ENCODE results near the gene CCR3. TPM values are rescaled to one million over a fixed set of nuclear protein-coding genes. Genes with fewer than 3 reads are reported as not detected.
A peak's percentile ranks its signal among the peaks of the same experiment; 100 is the strongest.
"Not testable (repeated sequence)": the region's sequence is repeated elsewhere in the genome, so short reads cannot be mapped to it uniquely, and the experiment has no call there.

The CCR3 gene
- 0.27 TPM for total RNA-seq

DNA sequence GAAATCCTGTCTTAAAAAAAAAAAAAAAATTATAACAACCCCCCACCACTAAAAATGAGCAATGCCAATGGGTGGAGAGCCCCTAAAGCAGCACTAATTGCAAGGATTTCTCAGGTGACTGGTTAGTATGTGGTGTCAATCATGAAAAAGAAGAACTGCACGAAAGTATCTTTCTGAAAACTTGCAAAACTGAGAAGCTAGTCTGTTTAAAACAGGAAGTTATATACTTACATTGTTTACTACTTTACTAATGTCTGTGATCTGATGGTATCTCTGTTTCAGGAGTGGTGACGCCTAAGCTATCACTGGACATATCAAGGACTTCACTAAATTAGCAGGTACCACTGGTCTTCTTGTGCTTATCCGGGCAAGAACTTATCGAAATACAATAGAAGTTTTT lies at the start of gene CCR3:
Gene CCR3 (plus strand): TSS at position 341 of the 400 bp plus-strand sequence. CDS start 22,699 bp downstream, outside the sequence.
- peak in 1 of 3 donors; percentile 41 for DNase-seq (ENCODE audit: low read depth in 2 of 3, low spot score in 2 of 3)

GRCh38 chr3:46192939-46193338 lies 49.3 kb upstream of the CCR3 start:
- DNase-seq (ENCODE audit: low read depth in 2 of 3, low spot score in 2 of 3): no peak

GRCh38 chr3:46193436-46193835 lies 48.8 kb upstream of the CCR3 start:
- DNase-seq (ENCODE audit: low read depth in 2 of 3, low spot score in 2 of 3): no peak

- no peak for DNase-seq (ENCODE audit: low read depth in 2 of 3, low spot score in 2 of 3)
These were observed 47.2 kb upstream of the CCR3 start for GRCh38 chr3:46194868-46195553.

DNA sequence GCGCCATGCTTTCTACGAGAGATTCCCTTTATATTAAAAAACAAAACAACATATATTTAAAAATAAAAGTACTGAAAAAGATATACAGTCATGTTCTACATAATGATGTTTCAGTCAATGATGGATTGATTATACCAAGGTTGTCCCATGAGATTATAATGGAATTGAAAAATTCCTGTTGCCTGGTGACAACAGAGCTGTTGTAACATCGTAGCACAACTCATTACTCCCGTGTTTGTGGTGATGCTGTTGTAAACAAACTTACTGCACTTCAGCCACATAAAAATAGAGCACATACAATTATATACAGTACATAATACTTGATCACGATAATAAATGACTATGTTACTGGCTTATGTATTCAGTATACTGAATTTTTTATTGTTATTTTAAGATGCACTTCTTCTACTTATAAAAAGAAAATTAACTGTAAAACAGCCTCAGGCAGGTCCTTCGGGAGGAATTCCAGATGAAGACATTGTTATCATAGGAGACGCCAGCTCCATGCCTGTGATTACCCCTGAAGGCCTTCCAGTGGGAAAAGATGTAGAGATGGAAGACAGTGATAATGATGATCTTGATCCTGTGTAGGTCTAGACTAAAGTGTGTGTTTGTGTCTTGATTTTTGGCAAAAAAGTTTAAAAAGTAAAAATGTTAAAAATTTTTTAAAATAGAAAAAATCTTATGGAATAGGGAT lies 45.9 kb upstream of the CCR3 start:
- DNase-seq (ENCODE audit: low read depth in 2 of 3, low spot score in 2 of 3): no peak

GRCh38 chr3:46200211-46200610 lies 42.0 kb upstream of the CCR3 start:
- no peak for DNase-seq (ENCODE audit: low read depth in 2 of 3, low spot score in 2 of 3)

GRCh38 chr3:46200790-46201189 lies 41.5 kb upstream of the CCR3 start:
- no peak for DNase-seq (ENCODE audit: low read depth in 2 of 3, low spot score in 2 of 3)

DNA sequence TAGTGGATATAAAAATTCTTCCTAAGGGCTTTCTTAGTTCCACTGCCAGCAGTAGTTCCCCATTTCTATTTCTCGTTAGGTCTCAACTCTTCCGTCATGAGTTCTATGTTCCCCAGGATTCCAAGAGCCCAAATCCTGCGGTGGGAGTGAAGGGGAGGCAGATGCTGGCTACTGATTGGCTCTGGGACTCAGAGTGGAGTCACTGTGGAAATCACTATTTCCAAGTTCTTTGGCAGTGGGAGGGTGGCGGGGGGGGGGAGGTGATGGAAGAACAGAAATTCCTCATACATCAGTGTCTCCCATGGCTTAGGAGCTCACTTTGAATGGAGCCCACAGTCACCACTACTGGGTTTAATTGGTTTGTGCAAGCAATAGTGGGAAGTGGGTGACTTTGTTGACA lies 39.7 kb upstream of the CCR3 start:
- no peak for DNase-seq (ENCODE audit: low read depth in 2 of 3, low spot score in 2 of 3)

DNA sequence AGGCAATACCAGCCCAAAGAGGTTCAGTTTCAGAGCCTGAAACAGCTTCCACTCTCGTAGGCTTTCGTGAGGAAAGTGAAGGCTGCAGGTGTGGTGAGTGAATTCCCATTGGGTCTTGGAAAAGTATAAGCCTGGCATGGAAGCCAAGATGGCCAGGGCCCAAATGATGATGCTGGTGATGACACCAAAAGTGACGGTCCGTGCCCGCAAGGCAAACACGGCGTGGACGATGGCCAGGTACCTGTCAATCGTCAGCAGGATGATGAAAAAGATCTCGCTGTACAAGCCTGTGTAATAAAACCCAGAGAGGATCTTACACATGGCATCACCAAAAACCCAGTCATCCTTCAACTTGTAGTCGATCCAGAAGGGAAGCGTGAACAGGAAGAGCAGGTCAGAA lies 38.6 kb upstream of the CCR3 start:
- no peak for DNase-seq (ENCODE audit: low read depth in 2 of 3, low spot score in 2 of 3)

GRCh38 chr3:46205286-46205960 lies 36.8 kb upstream of the CCR3 start:
- no peak for DNase-seq (ENCODE audit: low read depth in 2 of 3, low spot score in 2 of 3)

- no peak for DNase-seq (ENCODE audit: low read depth in 2 of 3, low spot score in 2 of 3)
These were observed 35.8 kb upstream of the CCR3 start for GRCh38 chr3:46206282-46207015.

DNA sequence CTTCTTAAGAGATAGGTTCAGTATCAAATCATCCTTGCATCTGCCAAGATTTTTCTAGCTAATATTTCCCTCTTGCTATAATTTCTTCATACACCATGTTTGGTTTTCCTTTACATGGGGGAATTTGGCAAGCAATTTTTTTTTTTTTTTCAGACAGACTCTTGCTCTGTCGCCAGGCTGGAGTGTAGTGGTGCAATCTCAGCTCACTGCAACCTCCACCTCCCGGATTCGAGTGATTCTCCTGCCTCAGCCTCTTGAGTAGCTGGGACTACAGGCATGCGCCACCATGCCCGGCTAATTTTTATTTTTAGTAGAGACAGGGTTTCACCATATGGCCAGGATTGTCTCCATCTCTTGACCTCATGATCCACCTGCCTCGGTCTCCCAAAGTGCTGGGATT lies 34.7 kb upstream of the CCR3 start:
- not testable (repeated sequence) for DNase-seq (ENCODE audit: low read depth in 2 of 3, low spot score in 2 of 3)

DNA sequence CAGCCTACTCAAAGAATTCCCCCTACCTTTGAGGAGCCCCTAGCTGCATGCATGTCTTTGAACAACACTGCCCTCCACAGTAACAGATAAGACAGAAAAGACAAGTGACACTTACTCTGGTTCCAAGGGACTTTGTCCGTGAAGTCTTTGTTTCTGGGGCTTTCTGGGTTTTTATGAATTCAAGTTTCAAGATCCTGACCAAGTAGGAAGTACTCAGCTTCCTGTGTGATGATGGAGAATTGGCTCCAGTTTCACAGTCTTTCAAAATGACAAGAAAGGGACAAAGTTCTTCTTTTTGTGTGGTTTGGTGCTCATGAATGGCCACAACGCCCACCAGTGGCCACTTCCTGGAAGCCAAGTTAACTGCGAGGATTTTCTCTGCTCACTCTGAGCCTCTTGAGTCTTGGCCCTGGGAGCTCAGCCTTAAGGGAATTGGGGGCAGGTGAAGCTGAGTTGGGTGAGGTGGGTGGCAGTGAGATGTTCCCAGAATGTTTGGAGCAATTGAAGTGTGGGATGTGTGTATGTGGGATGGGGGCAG lies 34.0 kb upstream of the CCR3 start, which contains the start of gene CCR1:
Gene CCR1 (minus strand): TSS at position 147 of the 538 bp plus-strand sequence. CDS start 4,000 bp downstream, outside the sequence.
- peak in 2 of 3 donors; percentile 58 to 85 for DNase-seq (ENCODE audit: low read depth in 2 of 3, low spot score in 2 of 3)

- DNase-seq (ENCODE audit: low read depth in 2 of 3, low spot score in 2 of 3): no peak
These were observed 33.2 kb upstream of the CCR3 start for GRCh38 chr3:46209053-46209452.

DNA sequence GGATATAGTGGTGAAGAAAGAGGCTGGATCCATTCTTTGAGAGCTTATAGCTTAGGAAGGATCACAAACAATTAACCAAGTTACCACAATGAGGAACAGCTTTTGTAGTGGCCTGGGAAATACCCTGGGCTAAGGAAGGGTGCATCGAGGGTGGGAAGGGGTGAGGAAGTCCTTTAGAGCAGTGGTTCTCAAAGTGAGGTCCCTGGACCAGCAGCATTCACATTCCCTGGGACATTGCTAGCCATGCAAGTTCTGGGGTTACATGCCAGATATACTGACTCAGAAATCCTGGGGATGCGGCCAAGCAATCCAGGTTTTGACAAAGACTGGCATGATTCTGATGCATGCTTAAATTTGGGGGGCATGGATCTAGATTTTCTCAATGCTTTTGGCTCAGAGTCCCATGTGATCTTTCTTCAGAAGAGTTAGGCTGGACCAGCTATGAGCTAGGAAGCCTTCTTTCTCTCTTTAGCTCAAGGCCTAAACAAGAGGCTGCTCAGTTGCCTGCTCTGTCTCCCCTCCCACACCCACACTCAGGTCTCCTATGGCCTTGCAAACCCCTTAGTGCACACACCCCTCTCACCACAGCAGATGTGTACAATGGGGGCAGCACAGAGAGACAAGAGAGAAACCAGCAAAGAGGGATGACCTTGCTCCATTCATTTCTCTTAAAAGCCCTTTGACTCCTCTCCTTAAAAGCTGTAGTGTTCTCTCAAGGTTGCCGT lies 32.4 kb upstream of the CCR3 start:
- no peak for DNase-seq (ENCODE audit: low read depth in 2 of 3, low spot score in 2 of 3)

DNA sequence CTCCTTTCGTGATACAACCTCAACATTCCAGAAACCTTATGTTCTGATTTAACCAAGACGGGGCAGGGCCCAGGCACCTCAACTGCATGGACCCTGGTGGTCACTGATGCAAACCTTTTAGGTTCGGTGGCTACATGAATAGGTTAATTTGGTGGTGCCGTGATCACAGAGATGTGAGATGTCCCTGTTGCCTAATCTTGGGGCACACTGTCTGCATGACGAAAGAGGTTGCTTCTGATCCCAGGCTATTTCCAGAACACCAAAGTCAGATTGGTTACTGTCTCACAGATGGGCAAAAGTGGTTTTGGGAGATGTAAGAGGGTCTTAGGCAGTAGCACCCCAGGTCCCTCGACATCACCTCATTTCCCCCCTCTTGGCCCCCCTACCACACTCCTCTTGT lies 30.2 kb upstream of the CCR3 start:
- DNase-seq (ENCODE audit: low read depth in 2 of 3, low spot score in 2 of 3): no peak

- peak in 2 of 3 donors; percentile 10 to 32 for DNase-seq (ENCODE audit: low read depth in 2 of 3, low spot score in 2 of 3)
These were observed 29.1 kb upstream of the CCR3 start for GRCh38 chr3:46213201-46213600.

DNA sequence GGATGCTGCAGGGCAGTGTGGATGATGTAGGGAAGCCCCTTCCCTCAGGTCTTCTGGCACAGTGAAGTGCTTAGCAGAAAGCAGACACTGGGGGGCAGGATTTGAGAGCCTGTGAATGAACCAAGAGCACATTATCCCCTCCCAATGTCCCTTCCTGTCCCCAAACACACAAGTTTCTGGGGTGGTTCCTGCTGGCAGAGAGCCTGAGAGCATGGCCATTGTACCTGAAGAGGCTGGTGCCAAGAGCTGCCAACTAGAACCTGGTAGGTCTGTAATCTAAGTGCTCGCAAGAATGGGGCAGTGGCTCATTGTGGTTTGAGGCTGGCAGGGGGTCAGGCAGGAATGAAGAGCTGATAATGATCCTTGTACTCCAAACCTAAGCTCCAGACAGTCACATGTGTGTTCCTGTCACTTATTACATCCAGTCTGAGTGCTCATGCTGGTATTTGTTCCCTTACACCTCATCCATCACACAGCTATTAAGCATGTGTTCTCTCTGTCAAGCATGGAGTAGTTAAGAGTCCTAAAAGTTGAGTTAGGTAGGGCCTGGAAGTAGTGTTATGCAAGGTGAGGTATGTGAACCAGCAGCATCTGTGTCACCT lies 27.4 kb upstream of the CCR3 start:
- DNase-seq (ENCODE audit: low read depth in 2 of 3, low spot score in 2 of 3): peak in 2 of 3 donors; percentile 16 to 54

DNA sequence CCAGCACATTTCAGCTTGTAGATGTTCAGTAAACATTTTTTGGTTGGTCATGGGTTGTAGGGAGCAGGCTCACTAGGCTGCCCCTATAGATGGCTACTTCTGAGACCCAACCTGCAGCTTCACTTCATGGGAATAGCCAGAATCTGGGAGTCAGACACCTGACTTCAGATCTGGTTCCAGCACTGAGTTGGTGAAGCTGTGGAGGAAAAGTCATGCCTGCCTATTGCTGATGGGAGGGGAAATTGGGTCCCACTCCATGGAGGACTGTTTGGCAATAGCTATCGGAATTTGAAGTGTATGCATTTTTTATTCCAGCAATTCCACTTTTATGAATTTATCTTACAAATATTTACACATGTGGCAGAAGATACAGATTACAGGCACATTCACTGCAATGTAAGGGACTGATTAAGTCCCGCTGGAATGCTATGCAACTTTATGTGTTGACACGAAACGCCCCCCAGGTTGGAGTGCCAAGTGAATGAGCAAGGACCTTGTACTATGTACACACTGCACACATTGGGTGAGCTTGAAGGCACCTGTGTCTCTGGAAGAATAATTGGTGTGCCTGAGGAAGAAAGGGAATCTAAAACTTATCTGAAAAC lies 26.3 kb upstream of the CCR3 start:
- DNase-seq (ENCODE audit: low read depth in 2 of 3, low spot score in 2 of 3): no peak

All from hematopoietic multipotent progenitor cell (in vitro differentiated cells).